HL-60 (cell line): ENCODE results near the gene VAMP2.
A peak's percentile ranks its signal among the peaks of the same experiment; 100 is the strongest.

ENCODE experiments used
- DNase-seq, 2 experiments: peaks; one replicate each; pipeline ENCODE4 v3.0.0-alpha.2; 2010 to 2020; ENCODE audit warnings: low read depth in 1 of 2, low spot score in 1 of 2
- H3K27ac ChIP-seq: fragments of 250-450 bp; sonication (Bioruptor Pico); replicated peaks from 2 replicates; pipeline ENCODE4 v1.5.1; 2020; ENCODE audit warnings: mild to moderate bottlenecking, moderate library complexity
- H3K27me3 ChIP-seq: fragments of 250-450 bp; sonication (Bioruptor Pico); 2 replicates; pipeline ENCODE4 v1.5.1; 2021; ENCODE audit warnings: mild to moderate bottlenecking, moderate library complexity; ENCODE audit not compliant: insufficient read depth, poor library complexity, severe bottlenecking
- H3K4me3 ChIP-seq: replicated peaks from 2 replicates; pipeline ENCODE4 v1.5.1; 2011; ENCODE audit warnings: mild to moderate bottlenecking, control low read depth, low read length; ENCODE audit not compliant: insufficient read depth
- GABPA ChIP-seq: IDR thresholded peaks from 2 replicates; pipeline ENCODE4 v1.6.1; 2012; ENCODE audit warnings: low read depth
- POLR2AphosphoS5 ChIP-seq: IDR thresholded peaks from 2 replicates; pipeline ENCODE4 v1.6.1; 2012; ENCODE audit warnings: low read depth
- SPI1 ChIP-seq: IDR thresholded peaks from 2 replicates; pipeline ENCODE4 v1.6.1; 2012; ENCODE audit warnings: low read depth, mild to moderate bottlenecking, borderline replicate concordance
- TF ChIP-seq, protein P1 (sequence below): IDR thresholded peaks from one replicate; pipeline ENCODE4 v1.5.1; 2011; ENCODE audit warnings: low read length, control low read depth, inconsistent platforms; ENCODE audit not compliant: insufficient read depth
- TF ChIP-seq, protein P2 (sequence below): IDR thresholded peaks from 2 replicates; pipeline ENCODE4 v1.6.1; 2012; ENCODE audit warnings: low read depth; ENCODE audit not compliant: insufficient replicate concordance

Gene VAMP2

DNA sequence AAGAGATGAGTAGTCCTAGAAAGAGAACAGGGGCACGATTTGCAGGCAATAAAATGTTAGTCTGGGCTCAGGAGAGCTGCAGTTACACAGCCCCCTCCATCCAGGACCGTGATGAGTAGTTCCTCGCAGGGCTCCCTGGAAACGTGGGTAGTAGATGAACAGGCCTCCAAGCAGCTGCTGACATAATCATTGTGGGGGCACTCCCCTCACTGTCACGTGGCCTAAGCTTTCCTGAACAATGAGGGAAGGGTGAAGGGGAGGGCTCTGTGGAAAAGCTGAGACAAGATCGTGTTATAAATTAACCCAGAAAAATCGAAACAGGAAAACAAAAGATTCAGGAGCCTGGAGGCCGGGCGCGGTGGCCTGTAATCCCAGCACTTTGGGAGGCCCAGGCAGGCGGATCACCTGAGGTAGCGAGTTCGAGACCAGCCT lies 9.2 kb downstream of the VAMP2 start:
- peak overlapping the region; percentile 61 for H3K27ac ChIP-seq
- no peak for DNase-seq

DNA sequence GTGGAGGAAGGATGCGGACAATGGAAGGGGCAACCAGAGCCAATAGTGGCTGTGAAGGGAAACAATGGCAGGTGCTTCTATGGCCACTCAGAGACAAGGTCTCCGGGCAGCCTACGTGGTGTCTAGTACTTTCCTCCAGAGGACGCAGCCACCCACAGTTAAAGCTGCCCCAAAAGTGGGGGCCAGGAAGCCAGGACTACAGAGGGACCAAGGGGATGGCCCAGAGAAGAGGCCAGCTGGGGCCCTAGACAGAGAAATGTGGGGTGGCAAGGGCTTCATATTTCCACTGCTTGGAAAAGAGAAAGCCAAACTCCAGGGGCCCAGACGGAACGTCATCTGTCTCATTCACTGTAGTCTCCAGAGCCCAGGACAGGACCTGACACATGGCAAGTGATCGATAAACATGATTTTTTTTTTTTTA lies 9.7 kb downstream of the VAMP2 start:
- Histone ChIP-seq H3K27me3 (no peaks in the 10 kb centered on the region), H3K4me3 (no peak overlapping the region), H3K27ac (no peak overlapping the region)
- no peak for DNase-seq
- TF ChIP-seq, protein P1, sequence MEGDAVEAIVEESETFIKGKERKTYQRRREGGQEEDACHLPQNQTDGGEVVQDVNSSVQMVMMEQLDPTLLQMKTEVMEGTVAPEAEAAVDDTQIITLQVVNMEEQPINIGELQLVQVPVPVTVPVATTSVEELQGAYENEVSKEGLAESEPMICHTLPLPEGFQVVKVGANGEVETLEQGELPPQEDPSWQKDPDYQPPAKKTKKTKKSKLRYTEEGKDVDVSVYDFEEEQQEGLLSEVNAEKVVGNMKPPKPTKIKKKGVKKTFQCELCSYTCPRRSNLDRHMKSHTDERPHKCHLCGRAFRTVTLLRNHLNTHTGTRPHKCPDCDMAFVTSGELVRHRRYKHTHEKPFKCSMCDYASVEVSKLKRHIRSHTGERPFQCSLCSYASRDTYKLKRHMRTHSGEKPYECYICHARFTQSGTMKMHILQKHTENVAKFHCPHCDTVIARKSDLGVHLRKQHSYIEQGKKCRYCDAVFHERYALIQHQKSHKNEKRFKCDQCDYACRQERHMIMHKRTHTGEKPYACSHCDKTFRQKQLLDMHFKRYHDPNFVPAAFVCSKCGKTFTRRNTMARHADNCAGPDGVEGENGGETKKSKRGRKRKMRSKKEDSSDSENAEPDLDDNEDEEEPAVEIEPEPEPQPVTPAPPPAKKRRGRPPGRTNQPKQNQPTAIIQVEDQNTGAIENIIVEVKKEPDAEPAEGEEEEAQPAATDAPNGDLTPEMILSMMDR, result no peak
- TF ChIP-seq, protein P2, sequence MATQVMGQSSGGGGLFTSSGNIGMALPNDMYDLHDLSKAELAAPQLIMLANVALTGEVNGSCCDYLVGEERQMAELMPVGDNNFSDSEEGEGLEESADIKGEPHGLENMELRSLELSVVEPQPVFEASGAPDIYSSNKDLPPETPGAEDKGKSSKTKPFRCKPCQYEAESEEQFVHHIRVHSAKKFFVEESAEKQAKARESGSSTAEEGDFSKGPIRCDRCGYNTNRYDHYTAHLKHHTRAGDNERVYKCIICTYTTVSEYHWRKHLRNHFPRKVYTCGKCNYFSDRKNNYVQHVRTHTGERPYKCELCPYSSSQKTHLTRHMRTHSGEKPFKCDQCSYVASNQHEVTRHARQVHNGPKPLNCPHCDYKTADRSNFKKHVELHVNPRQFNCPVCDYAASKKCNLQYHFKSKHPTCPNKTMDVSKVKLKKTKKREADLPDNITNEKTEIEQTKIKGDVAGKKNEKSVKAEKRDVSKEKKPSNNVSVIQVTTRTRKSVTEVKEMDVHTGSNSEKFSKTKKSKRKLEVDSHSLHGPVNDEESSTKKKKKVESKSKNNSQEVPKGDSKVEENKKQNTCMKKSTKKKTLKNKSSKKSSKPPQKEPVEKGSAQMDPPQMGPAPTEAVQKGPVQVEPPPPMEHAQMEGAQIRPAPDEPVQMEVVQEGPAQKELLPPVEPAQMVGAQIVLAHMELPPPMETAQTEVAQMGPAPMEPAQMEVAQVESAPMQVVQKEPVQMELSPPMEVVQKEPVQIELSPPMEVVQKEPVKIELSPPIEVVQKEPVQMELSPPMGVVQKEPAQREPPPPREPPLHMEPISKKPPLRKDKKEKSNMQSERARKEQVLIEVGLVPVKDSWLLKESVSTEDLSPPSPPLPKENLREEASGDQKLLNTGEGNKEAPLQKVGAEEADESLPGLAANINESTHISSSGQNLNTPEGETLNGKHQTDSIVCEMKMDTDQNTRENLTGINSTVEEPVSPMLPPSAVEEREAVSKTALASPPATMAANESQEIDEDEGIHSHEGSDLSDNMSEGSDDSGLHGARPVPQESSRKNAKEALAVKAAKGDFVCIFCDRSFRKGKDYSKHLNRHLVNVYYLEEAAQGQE, result no peak
- TF ChIP-seq POLR2AphosphoS5, result no peak
- no peak for TF ChIP-seq GABPA
- TF ChIP-seq SPI1, result no peak

More for the DNA sequence above, 9.2 kb downstream of the VAMP2 start:
- H3K4me3 ChIP-seq, result no peak overlapping the region
- TF ChIP-seq SPI1 (no peak), GABPA (no peak), POLR2AphosphoS5 (no peak)
- TF ChIP-seq, protein P1, result no peak
- TF ChIP-seq, protein P2, result no peak
- no peaks in the 10 kb centered on the region for H3K27me3 ChIP-seq

DNA sequence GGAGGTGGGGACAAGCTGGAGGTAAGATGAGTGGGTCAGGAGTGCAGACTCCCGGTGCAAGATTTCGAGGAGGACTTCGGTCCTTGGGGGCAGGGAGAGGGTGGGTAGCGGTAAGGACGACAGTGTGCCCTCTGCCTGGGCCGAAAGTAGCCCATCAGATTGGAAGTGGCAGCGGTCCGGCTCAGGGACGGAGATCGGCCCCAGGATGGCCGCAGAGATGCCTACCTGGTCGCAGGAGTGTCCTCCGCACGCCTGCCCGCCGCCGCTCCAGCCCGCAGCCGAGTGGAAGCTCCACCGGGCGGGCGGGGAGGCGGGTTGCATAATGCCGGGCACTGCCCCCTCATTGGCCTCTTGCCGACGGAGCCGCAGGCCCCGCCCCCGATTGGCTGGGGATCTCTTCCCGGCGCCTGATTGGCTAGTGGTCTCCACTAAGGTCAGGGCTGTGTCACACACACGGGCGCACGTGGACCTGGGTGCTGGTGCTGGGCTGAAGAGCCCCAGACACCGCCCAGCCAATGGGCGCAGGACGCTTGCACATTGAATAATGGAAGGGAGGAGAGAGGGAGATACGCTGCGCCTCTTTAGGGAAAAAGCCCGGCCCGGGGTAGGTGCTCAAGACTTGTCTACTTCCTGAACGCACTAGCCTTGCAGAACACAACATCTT lies 10.5 kb downstream of the VAMP2 start, which contains the start of gene PER1:
Gene PER1, minus strand, starts transcription at position 293 of the 664 bp plus-strand sequence. CDS start 1,698 bp downstream, outside the sequence.
- Histone ChIP-seq H3K27me3 (no peaks in the 10 kb centered on the region), H3K4me3 (peak within 1 kb of the TSS; percentile 49), H3K27ac (peak within 1 kb of the TSS; percentile 56)
- peak; percentile 82 to 88 for DNase-seq
- no peak for TF ChIP-seq SPI1
- TF ChIP-seq, protein P2, result no peak
